Stomach (tissue), 19 donors: ENCODE measurements around the gene DLEU7. TPM values are rescaled to one million over a fixed set of nuclear protein-coding genes. Genes with fewer than 3 reads are reported as not detected.
A peak's percentile ranks its signal among the peaks of the same experiment; 100 is the strongest.

ENCODE experiments used
- DNase-seq, 2 donors: peaks; one replicate each; pipeline versions ENCODE4 v3.0.0 to v3.0.0-alpha.2; 2013 to 2019
- H3K27ac ChIP-seq, 5 donors: fragments of 200-600 bp in 4 of 5; sonication (generic) in 4 of 5; one replicate each; pipeline ENCODE4 v1.5.1; 2013 to 2019; ENCODE audit warnings: mild to moderate bottlenecking in 1 of 5, moderate library complexity in 1 of 5
- H3K27me3 ChIP-seq, 3 donors: fragments of 200-600 bp; sonication (generic); one replicate each; pipeline ENCODE4 v1.5.1; 2017 to 2019; ENCODE audit warnings: mixed run types in 1 of 3
- H3K36me3 ChIP-seq, 4 donors: fragments of 200-600 bp; sonication (generic); 1 replicate in 3 of 4; 2 replicates in 1 of 4; pipeline ENCODE4 v1.5.1; 2016 to 2019
- H3K4me1 ChIP-seq, 4 donors: fragments of 200-600 bp; sonication (generic); one replicate each; pipeline ENCODE4 v1.5.1; 2016 to 2019
- H3K4me3 ChIP-seq, 4 donors: fragments of 200-600 bp; sonication (generic) in 3 of 4; one replicate each; pipeline ENCODE4 v1.5.1; 2016 to 2019; ENCODE audit warnings: mild to moderate bottlenecking in 1 of 4
- H3K9me3 ChIP-seq, 4 donors: fragments of 200-600 bp; sonication (generic); one replicate each; pipeline ENCODE4 v1.5.1; 2016 to 2019
- EP300 ChIP-seq: sonication (generic); formaldehyde crosslinking; IDR thresholded peaks from one replicate; pipeline ENCODE4 v1.6.1; 2017; ENCODE audit warnings: antibody characterized with exemption
- POLR2A ChIP-seq, 4 donors: fragments of 450-650 bp; IDR thresholded peaks; one replicate each; pipeline ENCODE4 v1.6.1; 2016; ENCODE audit warnings: antibody characterized with exemption in 4 of 4, control low read depth in 2 of 4, mild to moderate bottlenecking in 1 of 4, moderate library complexity in 1 of 4
- POLR2AphosphoS5 ChIP-seq, 3 donors: sonication (generic); formaldehyde crosslinking; IDR thresholded peaks; one replicate each; pipeline ENCODE4 v1.6.1; 2016; ENCODE audit warnings: antibody characterized with exemption in 3 of 3
- WGBS, 5 donors: extraction: QIAGEN DNeasy Blood & Tissue Kit in 3 of 5; methylation state at CpG; one replicate each; pipeline versions ENCODE4 v1.1.5 to v1.1.7; 2013 to 2018; 5-methylcytosine and 5-hydroxymethylcytosine counted together
- intact Hi-C: fragments of 100-400 bp; cut with DNase I; formaldehyde crosslinking; loops from one replicate; pipeline ENCODE4 v1.15.1; 2023; ENCODE audit warnings: low total_unique reads
- long read RNA-seq, 10 donors: transcript quantifications; one replicate each; lab custom pipeline, GENCODE V29; 2026
- polyA plus RNA-seq, 3 donors: library from polyadenylated mRNA; stranded (reverse); fragments of 200-250 nt; gene quantifications; one replicate each; pipeline ENCODE4 v1.2.3, GENCODE V29; 2013
- total RNA-seq, 5 donors: library from RNA; depleted of rRNA; stranded (reverse); fragments of >200 nt; gene quantifications; one replicate each; pipeline versions ENCODE4 v1.1.0 to v1.2.3, GENCODE V29; 2014 to 2016
- TF ChIP-seq, protein P1 (sequence below), 7 experiments: fragments of 450-650 bp in 4 of 7; fragments of 200-600 bp in 3 of 7; sonication (generic) in 3 of 7; IDR thresholded peaks; one replicate each; pipeline ENCODE4 v1.5.1; 2016 to 2019; ENCODE audit warnings: antibody characterized with exemption in 7 of 7, control low read depth in 2 of 7, mild to moderate bottlenecking in 1 of 7
- donor health status: healthy with polysubstance abuse.
- donor health status: Bipolar disorder and iron deficiency.
- donor health status: healthy.

Gene DLEU7
- total RNA-seq (not detected), polyA plus RNA-seq (under 1 TPM in 1 of 3 donors, not detected in 2; 0.05 TPM)
- long read RNA-seq, donor 1, result 0 reads
- long read RNA-seq, donor 2, result 0 reads
- long read RNA-seq, donor 3, result 0 reads
- long read RNA-seq, donor 4, result 0 reads
- long read RNA-seq, donor 5, result 0 reads
- long read RNA-seq, donor 6, partial matches to known transcripts, result 0 of 2 reads
- long read RNA-seq, donor 6, other reads (novel, unspliced or antisense), result 0 of 2 reads
- long read RNA-seq, donor 7, result 0 reads
- long read RNA-seq, donor 8, result 0 reads
- long read RNA-seq, donor 9, result 0 reads
- long read RNA-seq, donor 10, result 0 reads

DNA sequence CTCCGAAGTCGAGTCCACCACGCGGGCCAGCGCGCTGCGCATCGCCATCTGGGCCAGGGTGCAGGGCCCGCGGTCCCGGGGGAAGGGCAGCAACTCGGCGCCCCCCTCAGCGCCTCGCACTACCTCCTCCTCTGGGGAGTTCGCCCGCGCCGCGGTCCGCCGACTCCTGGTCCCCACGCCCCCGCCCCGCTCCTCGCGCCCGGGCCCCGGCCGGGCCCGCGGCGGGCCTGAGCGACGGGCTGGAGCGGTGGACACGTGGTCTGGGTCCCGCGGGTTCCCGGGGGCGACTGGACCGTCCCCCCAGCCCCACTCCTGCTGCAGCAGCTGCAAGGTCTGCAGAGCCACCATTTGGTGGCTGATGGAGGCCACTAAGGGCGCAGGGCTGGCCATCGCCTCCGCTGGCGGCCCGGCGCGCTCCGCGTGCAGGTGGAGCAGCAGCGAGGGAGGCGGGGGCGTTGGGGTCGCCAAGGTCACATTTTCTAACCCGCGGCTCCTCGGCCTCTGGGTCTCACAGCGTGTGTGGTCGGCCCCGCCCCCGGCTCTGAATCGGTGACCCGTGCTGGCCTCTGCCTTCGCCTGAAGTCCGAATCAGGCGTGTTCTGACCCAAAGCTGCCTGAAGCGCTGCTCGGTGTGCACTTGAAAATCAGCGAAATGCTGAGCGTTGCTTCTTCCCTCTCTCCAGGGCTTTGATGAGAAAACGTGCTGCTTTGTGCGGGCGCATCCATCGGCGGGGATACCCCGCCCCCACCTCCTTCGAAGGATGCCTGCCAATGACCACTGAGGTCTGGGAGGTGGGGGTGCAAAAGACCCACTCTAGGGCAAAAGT is at the start of gene DLEU7:
DLEU7 (minus strand) TSS at position 436 of the 827 bp plus-strand sequence; CDS start at position 390, 46 bp downstream.
- TF ChIP-seq POLR2AphosphoS5 (IDR thresholded peaks at IDR 0.05) (no peak), POLR2A (IDR thresholded peaks at IDR 0.05) (no peak), EP300 (no peak)
- Histone ChIP-seq H3K27ac (no peak within 1 kb of the TSS), H3K36me3 (no peaks in the 10 kb centered on the region), H3K4me3 (peak within 1 kb of the TSS; percentile 25 to 43 (median 34)), H3K9me3 (no peaks in the 10 kb centered on the region), H3K4me1 (peaks cover 8 to 14% (median 10%) of the 10 kb centered on the region in 4 donors), H3K27me3 (peaks cover 8 to 39% (median 17%) of the 10 kb centered on the region in 3 donors)
- intact Hi-C loops, result no loop called here
- peak in 1 of 2 donors; percentile 35 for DNase-seq
- WGBS, 5 donors, result 15 to 27% (median 21%) methylated on average over 49 to 78 of the region's 78 CpGs

DNA sequence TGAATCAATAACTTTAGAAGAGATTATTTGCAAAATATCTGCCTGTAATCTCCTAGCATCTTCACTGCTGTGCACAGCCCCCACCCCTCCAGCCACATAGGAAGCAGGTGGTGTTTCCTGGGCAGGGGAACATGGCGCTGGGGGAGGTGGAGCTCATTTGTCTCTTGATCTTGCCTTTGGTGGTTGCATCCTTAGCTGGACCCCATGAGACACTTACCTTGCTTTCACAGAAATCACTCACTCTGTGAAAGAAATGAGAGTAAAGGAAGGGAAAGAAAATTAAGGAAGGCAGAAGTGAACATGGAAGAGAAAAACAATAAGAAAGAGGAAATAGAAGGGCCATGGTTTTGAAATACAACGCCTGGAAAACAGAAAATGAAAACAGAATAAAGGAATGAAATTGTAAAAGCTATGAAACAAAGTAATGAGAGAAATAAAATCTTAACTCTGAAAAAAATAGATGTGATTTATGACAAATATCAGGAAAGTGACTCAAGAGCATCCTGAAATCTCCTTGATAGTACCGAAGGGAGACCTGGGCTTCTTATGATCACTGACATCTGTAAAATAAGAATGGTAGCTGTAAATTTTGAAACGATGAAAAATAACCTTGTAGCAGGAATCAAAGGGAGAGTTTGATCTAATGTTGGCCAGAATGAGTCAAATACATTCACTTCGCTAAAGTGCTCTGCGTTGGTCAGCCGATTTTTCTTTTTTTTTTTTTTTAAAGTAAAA is 48.9 kb upstream of the DLEU7 start:
- DNase-seq, result peak in 1 of 2 donors; percentile 33
- Histone ChIP-seq H3K36me3 (no peaks in the 10 kb centered on the region), H3K4me3 (no peak overlapping the region), H3K4me1 (peaks cover 0 to 9% (median 0%) of the 10 kb centered on the region in 4 donors), H3K27me3 (no peaks in the 10 kb centered on the region), H3K27ac (peak overlapping the region in 2 of 5 donors; percentile 1 to 60), H3K9me3 (no peaks in the 10 kb centered on the region)
- 67 to 78% (median 74%) methylated on average over 7 of the region's 7 CpGs for WGBS, 5 donors
- TF ChIP-seq POLR2AphosphoS5 (IDR thresholded peaks at IDR 0.05) (no peak), POLR2A (IDR thresholded peaks at IDR 0.05) (no peak), EP300 (no peak)
- TF ChIP-seq, protein P1, sequence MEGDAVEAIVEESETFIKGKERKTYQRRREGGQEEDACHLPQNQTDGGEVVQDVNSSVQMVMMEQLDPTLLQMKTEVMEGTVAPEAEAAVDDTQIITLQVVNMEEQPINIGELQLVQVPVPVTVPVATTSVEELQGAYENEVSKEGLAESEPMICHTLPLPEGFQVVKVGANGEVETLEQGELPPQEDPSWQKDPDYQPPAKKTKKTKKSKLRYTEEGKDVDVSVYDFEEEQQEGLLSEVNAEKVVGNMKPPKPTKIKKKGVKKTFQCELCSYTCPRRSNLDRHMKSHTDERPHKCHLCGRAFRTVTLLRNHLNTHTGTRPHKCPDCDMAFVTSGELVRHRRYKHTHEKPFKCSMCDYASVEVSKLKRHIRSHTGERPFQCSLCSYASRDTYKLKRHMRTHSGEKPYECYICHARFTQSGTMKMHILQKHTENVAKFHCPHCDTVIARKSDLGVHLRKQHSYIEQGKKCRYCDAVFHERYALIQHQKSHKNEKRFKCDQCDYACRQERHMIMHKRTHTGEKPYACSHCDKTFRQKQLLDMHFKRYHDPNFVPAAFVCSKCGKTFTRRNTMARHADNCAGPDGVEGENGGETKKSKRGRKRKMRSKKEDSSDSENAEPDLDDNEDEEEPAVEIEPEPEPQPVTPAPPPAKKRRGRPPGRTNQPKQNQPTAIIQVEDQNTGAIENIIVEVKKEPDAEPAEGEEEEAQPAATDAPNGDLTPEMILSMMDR (IDR thresholded peaks at IDR 0.05), result no peak
- intact Hi-C loops, result no loop called here

DNA sequence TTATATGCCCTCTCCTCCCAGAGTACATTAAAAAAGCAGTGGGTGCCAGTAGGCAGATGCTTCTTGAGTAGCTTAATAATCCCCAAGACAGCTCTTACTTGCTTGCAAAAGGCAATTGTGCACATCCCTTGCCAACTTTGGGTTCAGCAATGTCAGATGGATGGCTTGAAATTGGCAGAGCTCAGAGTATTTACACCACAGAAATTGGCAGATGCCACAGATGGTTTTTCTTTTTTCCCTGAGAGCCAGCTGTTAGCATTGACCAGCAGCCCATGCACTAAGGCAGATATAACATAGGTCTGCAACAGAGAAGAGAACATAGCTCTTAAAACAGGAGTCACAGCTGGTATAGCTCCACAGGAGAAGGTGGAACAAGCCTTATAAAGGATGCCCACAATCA is 47.7 kb upstream of the DLEU7 start:
- H3K9me3 ChIP-seq, result no peaks in the 10 kb centered on the region
- no peak for DNase-seq
- no peak for TF ChIP-seq POLR2AphosphoS5 (IDR thresholded peaks at IDR 0.05)
- TF ChIP-seq, protein P1 (IDR thresholded peaks at IDR 0.05), result no peak
- TF ChIP-seq POLR2A (IDR thresholded peaks at IDR 0.05), result no peak
- TF ChIP-seq EP300, result no peak
- no peak overlapping the region for H3K27ac ChIP-seq
- H3K36me3 ChIP-seq, result no peaks in the 10 kb centered on the region
- intact Hi-C loops, result no loop called here
- H3K4me3 ChIP-seq, result no peak overlapping the region
- H3K27me3 ChIP-seq, result no peaks in the 10 kb centered on the region
- H3K4me1 ChIP-seq, result peaks cover 0 to 9% (median 0%) of the 10 kb centered on the region in 4 donors

DNA sequence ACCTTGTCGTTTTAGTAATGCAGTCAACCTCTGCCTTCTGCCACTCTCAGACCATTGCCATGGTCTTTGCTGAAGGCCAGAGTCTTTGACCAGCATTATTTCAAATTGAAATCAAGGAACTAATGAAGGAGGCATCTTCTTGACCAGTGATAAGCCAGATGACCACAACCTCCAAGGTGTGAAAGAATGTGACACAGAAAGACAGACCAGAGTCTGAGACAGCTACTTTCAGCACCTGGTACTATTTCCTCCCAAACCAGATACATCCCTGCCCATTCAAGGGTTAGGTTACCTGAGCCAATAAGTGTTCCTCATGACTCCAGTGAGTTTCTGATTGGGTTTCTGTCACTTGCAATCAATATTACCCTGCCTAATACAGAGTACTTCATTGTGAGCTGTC is 45.8 kb upstream of the DLEU7 start:
- Histone ChIP-seq H3K27me3 (no peaks in the 10 kb centered on the region), H3K9me3 (no peaks in the 10 kb centered on the region), H3K4me1 (peaks cover 0 to 9% (median 0%) of the 10 kb centered on the region in 4 donors), H3K4me3 (no peak overlapping the region), H3K36me3 (no peaks in the 10 kb centered on the region), H3K27ac (no peak overlapping the region)
- 15 to 77% (median 38%) methylated on average over 1 of the region's 1 CpG for WGBS, 5 donors
- TF ChIP-seq EP300 (no peak), POLR2A (IDR thresholded peaks at IDR 0.05) (no peak), POLR2AphosphoS5 (IDR thresholded peaks at IDR 0.05) (no peak)
- TF ChIP-seq, protein P1 (IDR thresholded peaks at IDR 0.05), result no peak
- intact Hi-C loops, result no loop called here
- DNase-seq, result no peak
